ENCODE results near the gene MSX1.
"Not testable (repeated sequence)": the region's sequence is repeated elsewhere in the genome, so short reads cannot be mapped to it uniquely, and the experiment has no call there.

Gene MSX1

DNA sequence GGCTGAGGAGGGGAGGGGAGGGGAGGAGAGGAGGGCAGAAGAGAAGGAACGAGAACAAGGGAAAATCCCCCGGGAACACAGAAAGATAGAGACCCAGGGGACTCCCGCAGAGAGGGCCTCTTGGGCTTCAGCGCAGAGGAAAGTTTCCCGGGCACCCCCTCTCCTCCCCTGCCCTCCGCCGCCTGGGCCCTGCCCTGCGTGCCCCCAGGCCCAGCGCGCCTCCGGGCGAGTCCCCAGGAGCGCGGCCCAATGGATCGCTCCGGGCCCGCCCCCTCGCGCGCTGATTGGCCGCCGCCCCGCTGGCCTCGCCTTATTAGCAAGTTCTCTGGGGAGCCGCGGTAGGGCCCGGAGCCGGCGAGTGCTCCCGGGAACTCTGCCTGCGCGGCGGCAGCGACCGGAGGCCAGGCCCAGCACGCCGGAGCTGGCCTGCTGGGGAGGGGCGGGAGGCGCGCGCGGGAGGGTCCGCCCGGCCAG is at the start of gene MSX1:
MSX1 (plus strand) TSS at position 341 of the 474 bp plus-strand sequence. CDS start 235 bp downstream, outside the sequence.
- peak; percentile 22 to 33 for DNase-seq

DNA sequence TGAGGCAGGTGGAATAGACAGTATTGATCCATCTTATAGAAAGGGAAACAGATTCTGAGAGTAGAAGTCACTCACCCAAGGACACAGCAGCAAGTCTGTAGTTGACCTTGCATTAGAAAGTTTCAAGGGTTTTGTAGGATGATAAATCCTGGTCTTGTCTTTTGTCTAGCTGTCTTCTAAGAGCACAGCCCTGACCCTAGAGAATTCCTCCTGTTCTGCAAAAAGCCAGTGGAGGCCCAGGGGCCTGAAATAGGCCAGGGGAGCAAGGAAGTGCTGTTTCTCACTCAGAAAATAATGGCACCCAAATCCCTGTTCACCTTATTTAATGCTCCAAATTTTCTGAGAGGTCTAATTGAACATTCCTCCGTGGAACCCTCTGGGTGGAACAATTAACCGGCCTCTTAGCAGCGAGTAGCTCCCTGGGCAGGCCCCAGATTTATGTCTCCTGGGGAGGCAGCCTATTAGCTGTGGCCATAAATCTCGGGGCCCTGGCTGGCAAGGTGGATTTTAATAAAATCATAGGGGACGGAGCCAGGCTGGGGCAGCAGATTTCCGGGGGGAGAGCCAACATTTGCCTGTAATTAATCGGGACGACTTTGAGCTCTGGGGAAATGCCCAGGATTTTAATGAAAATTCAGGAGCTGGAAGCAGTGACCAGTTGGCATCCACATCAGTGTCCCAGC is 49.2 kb upstream of the MSX1 start:
- no peak for DNase-seq

DNA sequence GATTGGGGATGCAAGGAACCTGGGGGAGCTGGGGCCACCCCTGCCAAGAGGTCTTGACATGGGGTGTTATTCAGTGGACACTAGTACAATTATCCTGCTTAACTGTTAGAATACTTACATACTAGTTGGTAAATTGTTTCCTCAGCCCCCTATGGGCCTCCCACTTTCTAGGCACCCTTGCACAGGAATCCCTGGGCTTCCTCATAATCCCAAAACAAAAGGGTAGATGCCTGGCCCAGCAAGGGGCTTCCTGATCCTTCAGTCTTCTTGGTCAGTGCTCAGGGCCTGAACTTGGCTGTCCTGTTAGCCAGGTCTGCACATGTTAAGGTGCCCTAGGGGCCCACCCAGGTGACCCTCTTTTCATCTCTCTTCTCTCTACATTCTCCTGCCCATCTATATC is 48.7 kb upstream of the MSX1 start:
- no peak for DNase-seq

DNA sequence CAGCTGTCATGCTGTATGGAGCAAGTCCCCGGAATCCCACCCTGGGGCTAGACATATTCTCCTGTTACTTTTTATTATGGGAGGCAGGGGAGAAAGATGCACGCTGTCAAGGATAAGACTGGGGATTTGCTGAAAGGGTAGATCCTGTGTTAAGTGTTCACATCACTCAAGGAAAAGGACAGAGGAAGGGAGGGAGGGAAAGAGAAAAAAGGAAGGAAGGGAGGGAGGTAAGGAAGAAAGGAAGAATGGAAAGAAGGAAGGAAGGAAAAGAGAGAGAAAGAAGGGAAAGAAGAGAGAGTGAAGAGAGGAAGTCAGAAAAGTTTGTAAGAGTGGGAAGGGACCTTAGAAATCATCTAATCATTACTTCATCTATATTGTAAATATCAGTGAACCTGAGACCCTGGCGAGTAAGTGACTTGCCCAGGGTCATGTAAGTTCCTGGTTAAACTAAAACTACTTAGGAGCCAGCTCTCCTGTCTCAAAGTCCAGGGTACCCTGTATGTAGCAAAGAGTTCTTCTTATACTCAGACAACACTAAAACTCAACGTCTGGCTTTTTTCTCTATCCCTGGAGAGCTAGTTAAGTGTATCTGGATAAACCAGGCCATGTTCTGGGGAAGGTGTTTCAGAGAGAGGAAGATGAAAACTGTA is 47.2 kb upstream of the MSX1 start:
- DNase-seq: no peak

DNA sequence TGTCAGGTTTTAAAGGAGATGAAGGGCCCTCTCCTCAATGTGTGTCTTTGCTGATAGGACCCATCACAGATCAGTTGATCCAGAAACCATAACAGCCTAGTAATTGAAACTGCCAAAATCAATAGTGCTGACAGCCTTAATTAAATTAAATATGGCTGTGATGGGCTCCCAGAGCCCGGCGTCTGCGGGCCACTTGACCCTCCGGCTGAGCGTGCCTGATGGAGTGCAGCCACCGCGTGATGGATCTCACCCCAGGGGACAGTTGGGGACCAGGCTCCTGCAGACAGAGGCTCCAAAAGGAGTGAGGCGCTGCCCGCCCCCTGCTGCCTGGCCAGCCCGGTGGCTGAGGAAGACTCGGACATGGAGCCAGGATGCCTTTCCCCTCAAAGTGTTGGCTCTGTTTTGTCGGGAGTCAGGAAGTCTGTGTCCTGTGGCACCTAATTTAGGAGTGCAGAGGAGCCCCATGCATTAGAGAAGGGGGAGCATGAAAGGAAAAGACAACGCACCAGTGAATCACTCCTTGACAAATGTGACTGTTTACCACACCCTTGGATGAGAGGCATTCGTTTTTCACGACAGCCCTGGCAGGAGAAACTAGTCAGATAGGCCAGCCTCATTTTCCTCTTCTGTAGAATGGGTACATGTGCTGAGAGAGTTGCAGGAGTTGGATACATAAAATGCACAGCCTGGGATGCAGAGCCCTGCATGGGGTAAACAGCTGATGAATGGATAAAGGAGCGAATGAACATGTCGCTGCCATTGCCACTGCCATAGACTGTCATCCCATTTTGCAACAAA is 40.9 kb upstream of the MSX1 start:
- DNase-seq: no peak

DNA sequence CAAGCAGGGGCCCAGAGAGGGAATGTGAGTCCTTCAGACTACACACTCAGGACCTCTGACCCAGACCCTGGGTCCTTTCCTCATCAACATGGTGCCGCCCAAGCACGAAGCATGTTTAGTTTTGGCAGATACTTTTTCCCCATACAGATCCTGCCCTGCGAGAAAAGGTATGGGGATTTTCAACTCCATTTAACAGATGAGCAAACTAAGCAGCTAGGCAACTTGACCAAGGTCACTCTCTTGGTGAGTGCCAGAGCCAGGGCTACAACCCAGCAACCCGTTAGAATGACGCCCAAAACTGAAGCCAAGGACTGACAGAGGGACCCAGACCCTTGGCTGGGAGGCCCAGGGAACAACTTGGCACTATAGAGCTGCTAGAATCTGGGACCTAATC is 40.3 kb upstream of the MSX1 start:
- no peak for DNase-seq

DNA sequence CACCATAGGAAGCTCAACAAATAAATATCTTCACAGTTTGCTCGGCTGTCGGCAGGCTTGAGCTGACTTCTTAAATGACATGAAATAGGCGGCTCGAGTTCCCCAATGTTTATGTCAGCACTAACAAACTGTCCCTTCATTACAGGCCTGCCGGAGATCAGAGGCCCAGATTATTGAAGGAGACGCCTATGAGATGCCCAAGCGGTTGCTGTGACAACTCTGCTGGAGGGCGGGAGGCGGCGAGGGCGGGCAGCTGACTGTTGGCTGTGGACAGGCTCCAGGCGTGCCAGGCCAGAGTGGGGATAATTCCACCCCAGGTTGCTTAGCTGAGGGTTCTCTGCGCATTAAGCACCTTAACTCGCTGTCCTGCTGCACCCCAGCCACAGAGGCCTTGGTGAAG is 39.2 kb upstream of the MSX1 start:
- no peak for DNase-seq

DNA sequence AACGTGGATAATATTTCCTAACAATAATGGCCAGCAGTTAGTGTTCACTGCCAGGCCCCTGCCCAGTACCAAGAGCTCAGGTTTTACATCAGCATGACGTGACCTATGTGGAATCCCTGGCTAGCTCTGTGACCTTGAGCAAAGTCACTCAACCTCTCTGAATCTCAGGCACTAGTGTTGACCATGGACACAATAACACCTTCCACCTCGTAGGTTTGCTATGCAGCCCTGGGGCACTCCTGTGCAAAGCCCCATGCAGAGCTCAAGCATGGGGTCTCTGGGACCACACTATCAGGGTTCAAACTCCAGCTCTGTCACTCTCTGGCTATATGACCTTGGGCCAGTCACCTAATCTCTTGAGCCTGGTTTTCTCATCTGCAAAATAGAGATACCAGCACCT is 38.7 kb upstream of the MSX1 start:
- DNase-seq: no peak

DNA sequence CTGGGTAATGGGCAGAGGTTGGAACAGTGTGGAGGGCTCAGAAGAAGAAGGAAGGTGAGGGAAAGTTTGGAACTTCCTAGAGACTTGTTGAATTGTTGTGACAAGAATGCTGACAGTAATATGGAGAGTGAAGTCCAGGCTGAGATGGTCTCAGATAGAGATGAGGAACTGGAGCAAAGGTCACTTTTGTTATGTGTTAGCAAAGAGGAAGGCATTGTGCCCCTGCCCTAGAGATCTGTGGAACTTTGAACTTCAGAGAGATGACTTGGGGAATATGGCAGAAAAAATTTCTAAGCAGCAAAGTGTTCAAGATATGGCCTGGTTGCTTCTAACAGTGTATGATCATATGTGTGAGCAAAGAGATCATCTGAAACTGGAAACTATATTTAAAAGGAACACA is 37.9 kb upstream of the MSX1 start:
- no peak for DNase-seq

DNA sequence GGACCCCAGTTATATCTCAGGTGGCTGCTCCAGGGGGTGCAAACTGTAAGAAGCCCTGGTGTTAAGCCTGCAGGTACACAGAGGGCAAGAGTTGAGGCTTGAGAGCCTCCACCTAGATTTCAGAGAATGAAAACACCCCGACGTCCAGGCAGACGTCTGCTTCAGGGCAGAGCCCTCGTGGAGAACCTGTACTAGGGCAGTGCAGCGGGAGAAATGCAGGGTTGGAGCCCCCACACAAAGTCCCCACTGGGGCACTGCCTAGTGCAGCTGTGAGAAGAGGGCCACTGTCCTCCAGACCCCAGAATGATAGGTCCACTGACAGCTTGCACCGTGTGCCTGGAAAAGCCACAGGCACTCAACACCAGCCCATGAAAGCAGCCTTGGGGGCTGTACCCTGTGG is 37.2 kb upstream of the MSX1 start:
- not testable (repeated sequence) for DNase-seq

DNA sequence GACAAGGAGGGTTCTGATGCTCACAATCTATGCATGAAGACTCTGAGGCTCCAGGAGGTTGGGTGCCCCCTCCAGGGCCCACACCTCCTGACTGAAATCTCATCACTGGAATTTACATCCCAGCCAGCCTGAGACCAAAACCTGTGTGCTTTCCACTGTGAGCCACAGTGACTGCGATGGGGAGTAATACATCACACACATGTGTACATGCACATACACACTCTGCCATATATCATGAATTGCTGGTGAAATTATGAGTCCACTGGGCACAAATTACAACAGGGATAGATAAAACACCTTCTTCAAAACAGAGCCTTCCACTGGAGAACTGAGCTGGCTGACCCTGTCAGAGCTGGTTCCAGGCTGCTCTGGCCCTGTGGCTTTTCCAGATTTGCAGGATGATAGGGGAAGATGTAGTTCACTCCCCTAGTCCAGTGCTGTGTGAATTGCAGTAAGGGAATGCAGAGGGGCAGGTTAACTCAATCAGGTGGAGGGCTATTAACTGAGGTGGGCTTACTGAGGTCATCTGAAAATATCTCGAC is 35.8 kb upstream of the MSX1 start:
- no peak for DNase-seq

DNA sequence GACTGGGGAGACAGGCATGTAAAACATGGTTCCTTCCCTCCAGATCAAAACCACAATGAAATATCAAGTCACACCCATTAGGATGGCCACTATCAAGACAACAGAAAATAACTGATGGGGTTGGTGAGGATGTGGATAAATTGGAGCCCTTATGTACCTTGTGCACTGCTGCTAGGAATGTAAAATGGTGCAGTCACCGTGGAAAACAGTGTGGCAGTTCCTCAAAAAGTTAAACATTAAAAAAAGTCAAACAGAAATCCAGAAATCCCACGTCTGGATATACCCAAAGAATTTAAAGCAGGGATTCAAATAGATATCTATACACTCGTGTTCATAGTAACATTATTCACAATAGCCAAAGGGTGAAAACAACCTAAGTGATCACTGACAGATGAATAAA is 35.2 kb upstream of the MSX1 start:
- no peak for DNase-seq

DNA sequence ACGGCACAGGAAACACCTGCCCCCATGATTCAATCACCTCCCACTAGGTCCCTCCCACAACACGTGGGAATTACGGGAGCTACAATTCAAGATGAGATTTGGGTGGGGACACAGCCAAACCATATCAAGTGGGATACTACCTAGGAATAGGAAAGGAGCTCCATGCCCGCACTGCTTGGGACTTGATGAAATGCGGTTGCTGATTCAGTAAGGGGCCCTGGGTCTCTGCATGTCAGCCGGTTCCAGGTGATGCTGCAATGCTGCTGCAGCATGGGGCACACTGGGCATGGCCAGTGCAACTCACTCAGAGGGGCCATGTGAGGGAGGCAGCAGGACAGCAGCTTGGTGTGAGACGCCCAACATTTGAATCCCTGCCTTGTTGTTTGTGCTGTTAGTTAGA is 34.0 kb upstream of the MSX1 start:
- no peak for DNase-seq

DNA sequence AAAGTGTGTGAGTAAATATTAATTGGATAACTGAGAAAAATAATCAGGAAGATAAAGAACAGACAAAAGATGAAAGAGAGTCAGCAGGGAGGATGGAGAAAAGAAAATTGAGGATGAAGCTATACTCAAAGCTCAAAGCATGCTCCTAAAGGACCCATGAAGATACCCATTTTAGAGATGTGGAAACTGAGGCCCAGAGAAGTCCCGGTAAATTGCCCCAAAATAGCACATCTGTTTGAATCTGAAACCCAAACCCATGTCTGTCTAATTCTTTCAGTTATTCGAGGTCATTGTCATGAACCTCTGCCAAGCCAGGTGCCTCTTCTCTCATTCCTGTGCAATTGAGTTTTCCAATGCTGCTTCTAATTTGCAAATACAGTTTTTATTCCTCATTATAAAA is 29.6 kb upstream of the MSX1 start:
- DNase-seq: no peak

DNA sequence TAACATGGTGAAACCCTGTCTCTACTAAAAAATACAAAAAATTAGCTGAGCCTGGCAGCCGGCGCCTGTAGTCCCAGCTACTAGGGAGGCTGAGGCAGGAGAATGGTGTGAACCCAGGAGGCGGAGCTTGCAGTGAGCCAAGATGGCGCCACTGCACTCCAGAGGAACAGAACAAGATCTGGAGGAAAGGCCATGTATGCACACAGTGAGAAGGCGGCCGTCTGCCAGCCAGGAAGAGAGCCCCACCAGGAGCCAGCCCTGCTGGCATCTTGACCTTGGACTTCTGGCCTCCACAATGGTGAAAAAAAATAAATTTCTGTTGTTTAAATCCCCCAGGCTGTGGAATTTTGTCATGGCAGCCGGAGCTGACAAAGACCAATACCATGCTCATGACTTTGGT is 28.2 kb upstream of the MSX1 start:
- no peak for DNase-seq

DNA sequence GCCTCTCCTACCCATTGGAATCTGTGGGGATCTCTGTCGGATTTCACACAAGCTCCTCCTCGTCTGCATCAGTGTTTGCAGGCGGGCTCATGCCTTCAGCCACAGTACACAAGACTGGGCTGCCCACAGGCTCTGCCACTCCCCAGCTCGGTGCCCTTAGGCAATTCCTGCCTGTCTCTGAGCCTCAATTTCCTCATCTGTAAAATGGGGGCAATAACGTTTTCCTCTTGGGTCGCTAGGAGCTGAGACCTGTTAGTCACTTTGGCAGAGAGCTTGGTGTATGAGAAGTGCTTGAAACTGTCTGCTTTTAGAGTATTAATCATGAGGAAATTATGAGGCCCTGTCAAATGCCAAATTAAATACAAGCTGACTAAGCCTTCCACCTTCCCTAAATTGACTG is 27.6 kb upstream of the MSX1 start:
- no peak for DNase-seq

DNA sequence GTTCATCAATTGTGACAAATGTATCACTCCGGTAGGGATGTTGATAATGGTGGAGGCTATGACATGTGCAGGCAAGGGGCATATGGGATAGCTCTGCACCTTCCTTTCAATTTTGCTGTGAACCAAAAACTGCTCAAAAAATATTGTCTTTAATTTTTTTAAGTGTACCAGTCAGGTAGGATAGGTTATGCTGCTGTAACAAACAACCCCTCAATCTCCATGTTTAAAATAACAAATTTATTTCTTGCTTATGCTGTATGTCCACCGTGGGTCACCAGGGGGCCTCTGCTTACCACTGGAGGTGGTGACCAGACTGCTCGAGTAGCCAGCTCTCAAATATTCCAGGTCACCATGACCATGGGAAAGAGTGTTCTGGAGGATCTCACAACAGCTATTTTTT is 23.4 kb upstream of the MSX1 start:
- DNase-seq: no peak

DNA sequence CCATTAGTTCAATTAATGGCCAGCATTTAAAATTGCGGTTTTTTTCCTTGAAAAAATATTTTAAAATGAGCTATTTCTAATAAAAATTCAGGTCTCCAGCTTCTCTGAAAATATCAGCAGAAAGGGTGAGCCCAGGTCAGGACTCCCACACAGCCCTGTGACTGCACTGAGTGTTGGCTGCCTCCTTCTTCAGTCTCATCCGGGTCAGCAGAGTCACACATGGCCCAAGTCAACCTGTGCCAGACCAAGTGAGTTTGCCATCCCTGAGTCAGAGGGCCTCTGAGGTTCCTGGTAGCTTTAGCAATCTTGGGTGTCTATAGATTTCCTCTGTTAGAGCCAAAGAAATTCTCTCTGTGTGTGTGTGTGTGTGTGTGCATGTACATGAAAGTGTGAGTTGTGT is 22.1 kb upstream of the MSX1 start:
- DNase-seq: no peak

DNA sequence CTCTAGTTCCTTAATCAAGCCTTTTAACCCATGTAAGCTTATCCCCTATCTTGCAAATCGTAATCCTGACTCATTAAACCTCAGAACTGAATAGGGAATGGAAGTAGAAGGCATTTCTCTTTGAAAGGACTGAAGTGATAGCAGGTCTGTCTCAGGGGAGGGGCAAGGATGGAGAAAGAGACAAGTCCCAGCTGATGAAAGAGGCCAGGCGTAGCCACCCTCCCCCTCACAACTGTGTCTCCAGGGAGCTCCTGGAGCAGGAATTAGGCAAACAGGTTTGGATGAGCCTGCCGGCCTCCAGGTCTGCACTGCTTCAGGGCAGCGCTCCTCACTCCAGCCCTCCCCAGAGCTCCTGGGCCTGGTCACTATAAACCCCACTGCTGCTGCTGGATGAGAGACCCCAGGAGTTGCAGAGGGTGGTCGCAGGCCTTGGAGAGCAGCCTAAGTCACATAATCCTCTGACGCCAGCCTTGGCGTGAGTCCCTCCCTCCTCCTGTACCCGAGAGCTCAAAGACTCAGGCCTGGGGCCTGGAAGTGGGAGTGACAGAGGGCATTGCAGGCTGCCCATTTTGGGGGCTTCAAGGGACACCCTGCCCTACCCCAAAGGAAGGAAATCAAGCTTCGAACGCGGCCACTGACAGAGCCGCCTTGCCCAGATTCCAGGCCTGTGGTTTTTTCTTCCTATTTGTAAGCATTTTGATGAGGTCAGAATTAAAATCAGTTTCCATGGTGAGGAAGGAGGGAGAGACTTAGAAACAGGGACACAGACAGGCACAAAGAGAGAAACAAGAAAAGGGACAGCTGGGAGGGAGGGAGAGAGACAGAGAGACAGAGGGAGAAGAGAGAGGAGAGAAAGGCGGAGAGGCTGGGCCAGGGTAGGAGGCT is 21.2 kb upstream of the MSX1 start:
- DNase-seq: no peak

DNA sequence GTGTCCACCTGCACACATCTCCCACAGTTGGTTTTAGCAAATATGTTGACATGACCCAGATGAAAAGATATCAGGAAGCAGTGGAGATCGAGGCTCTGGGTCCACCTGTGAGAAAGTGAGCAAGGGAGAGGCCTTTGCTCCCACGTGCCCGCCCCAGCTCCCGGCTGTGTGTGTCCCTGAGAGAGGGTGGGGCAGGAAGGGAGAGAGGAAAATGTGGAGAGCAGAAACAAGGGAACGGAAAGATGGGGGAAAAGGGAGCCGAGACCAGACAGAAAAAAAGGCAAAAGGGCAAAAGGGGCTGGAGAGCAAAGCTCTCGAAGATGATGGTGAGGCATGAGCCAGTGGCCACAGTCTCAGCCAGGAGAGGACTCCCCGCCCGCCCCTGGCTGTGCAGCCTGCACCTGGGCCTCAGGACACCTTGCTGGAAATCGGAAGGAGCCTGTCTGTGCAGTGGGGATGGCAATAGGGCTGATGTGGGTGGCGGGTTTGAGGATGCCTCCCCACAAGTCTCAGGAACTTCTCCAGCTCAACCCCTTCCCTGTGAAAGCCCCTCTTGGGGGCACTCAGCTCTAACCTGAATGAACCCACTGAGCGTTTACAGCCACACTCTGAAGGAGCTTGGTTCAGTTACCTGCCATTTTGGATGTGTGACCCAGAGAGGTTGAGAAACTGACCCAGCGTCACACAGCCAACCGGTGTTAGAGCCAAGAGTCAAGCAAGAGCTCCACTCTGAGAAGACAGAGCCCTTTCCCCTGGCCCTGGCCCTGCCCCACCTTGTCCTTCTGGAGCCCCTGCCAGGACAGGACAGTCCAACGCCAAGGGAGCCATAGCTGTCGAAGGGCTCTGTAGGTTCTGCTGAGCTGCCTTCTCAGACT is 20.3 kb upstream of the MSX1 start:
- DNase-seq: no peak

DNA sequence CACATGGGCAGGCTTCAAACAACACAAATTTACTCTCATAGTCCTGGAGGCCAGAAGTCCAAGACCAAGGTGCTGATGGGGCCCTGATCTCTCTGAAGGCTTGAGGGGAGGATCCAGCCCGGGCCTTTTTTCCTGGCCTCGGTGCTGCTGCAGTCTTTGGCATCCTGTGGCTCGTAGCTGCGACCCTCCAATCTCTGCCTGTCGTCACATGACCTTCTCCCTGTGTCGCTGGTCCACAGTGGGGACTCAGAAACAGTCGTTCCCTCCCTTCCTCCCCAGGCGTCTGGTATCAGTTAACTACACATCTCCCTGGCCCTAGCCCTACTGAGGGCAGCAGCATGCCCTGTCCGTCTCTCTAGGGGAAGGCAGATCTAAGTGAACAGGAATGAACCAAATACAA is 19.1 kb upstream of the MSX1 start:
- DNase-seq: no peak

DNA sequence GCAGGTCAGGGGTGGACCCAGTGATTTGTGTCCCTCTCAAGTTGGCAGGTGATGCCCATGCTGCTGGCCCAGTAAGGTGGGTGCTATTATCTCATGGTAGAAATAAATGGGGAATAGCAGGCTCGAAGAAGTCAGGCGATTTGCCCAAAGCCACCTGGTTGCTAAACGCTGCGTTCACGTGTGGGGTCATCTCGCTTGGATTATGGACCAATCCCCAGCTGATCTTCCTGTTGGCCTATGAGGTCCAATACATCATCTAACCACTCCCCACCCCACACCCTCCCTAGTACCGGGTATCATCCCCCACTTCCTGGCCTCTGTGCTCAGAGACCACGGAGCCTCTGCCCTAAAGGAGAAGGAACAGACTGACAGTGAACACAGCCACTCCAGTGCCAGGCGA is 18.3 kb upstream of the MSX1 start:
- DNase-seq: no peak

All from CD4-positive, alpha-beta T cell treated with Interleukin-4 for 1 hour (primary cell).